Esophagus muscularis mucosa (tissue), 3 donors: ENCODE results near the gene FMOD.

ENCODE experiments used
- CTCF ChIP-seq, 3 experiments: fragments of 200-600 bp in 2 of 3; fragments of 450-650 bp in 1 of 3; sonication (generic) in 2 of 3; IDR thresholded peaks; one replicate each; pipeline ENCODE4 v1.5.1; 2017 to 2019; ENCODE audit warnings: antibody characterized with exemption in 3 of 3, mild to moderate bottlenecking in 2 of 3, moderate library complexity in 1 of 3
- POLR2AphosphoS5 ChIP-seq, 2 donors: sonication (generic); formaldehyde crosslinking; IDR thresholded peaks; one replicate each; pipeline ENCODE4 v1.6.1; 2017; ENCODE audit warnings: antibody characterized with exemption in 2 of 2

GRCh38 chr1:203299169-203299568 lies 51.8 kb downstream of the FMOD start:
- TF ChIP-seq CTCF (IDR thresholded peaks at IDR 0.05): no peak
- TF ChIP-seq POLR2AphosphoS5 (IDR thresholded peaks at IDR 0.05): no peak
